GM20000 (cell line): Measurements from ENCODE around the gene RCVRN.

Experiments
- DNase-seq: peaks from one replicate; pipeline ENCODE4 v3.0.0; 2012; ENCODE audit warnings: low spot score
- CTCF ChIP-seq: IDR thresholded peaks from 2 replicates; pipeline ENCODE4 v1.5.1; 2012; ENCODE audit warnings: mild to moderate bottlenecking, control low read depth; ENCODE audit errors: extremely low read depth, missing control alignments

RCVRN gene

GRCh38 chr17:9865586-9865985, 39.5 kb downstream of the RCVRN start:
- no peak for DNase-seq
- no peak for TF ChIP-seq CTCF

GRCh38 chr17:9862949-9863348, 42.1 kb downstream of the RCVRN start:
- DNase-seq: no peak
- no peak for TF ChIP-seq CTCF

- no peak for TF ChIP-seq CTCF
- no peak for DNase-seq
Measured at GRCh38 chr17:9862220-9862619, 42.9 kb downstream of the RCVRN start.

- no peak for DNase-seq
- TF ChIP-seq CTCF: no peak
Measured at GRCh38 chr17:9860851-9861250, 44.2 kb downstream of the RCVRN start.

GRCh38 chr17:9859781-9860180, 45.3 kb downstream of the RCVRN start:
- DNase-seq: no peak
- TF ChIP-seq CTCF: no peak

- no peak for TF ChIP-seq CTCF
- no peak for DNase-seq
Measured at GRCh38 chr17:9855036-9855435, 50.0 kb downstream of the RCVRN start.

GRCh38 chr17:9854255-9854654, 50.8 kb downstream of the RCVRN start:
- no peak for TF ChIP-seq CTCF
- no peak for DNase-seq

GRCh38 chr17:9850151-9850550, 54.9 kb downstream of the RCVRN start:
- DNase-seq: no peak
- no peak for TF ChIP-seq CTCF
